Measurements from ENCODE around the gene MCTP2. TPM values are rescaled to one million over a fixed set of nuclear protein-coding genes. Genes with fewer than 3 reads are reported as not detected.

The MCTP2 gene
- total and polyA plus RNA-seq, 7 donors, result 1.5 to 12.2 (median 4.4) TPM

GRCh38 chr15:94335616-94336015, 104.3 kb downstream of the MCTP2 start:
- Histone ChIP-seq H3K9me3 (no peaks in the 10 kb centered on the region), H3K27ac (no peak overlapping the region), H3K36me3 (no peaks in the 10 kb centered on the region), H3K4me3 (no peak overlapping the region), H3K27me3 (no peaks in the 10 kb centered on the region), H3K4me1 (no peaks in the 10 kb centered on the region)
- TF ChIP-seq POLR2A (IDR thresholded peaks at IDR 0.05), result no peak
- no peak for TF ChIP-seq CTCF (IDR thresholded peaks at IDR 0.05)
- TF ChIP-seq POLR2AphosphoS5 (IDR thresholded peaks at IDR 0.05), result no peak
- TF ChIP-seq EP300 (IDR thresholded peaks at IDR 0.05), result no peak
- DNase-seq, result no peak
- intact Hi-C loops (cut with DNase I), result no loop called here
- 92 to 96% methylated on average over 3 of the region's 3 CpGs for WGBS, 2 donors

- Histone ChIP-seq H3K36me3 (no peaks in the 10 kb centered on the region), H3K9me3 (no peaks in the 10 kb centered on the region), H3K4me3 (no peak overlapping the region), H3K27ac (no peak overlapping the region), H3K4me1 (no peaks in the 10 kb centered on the region), H3K27me3 (no peaks in the 10 kb centered on the region)
- TF ChIP-seq CTCF (IDR thresholded peaks at IDR 0.05), result no peak
- TF ChIP-seq POLR2A (IDR thresholded peaks at IDR 0.05), result no peak
- TF ChIP-seq EP300 (IDR thresholded peaks at IDR 0.05), result no peak
- TF ChIP-seq POLR2AphosphoS5 (IDR thresholded peaks at IDR 0.05), result no peak
- no peak for DNase-seq
- intact Hi-C loops (cut with DNase I), result no loop called here
- 81 to 88% methylated on average over 13 of the region's 13 CpGs for WGBS, 2 donors
These were observed 105.6 kb downstream of the MCTP2 start for GRCh38 chr15:94336817-94337467.

GRCh38 chr15:94338243-94338846, 107.0 kb downstream of the MCTP2 start:
- H3K27me3 ChIP-seq, result no peaks in the 10 kb centered on the region
- H3K4me1 ChIP-seq, result no peaks in the 10 kb centered on the region
- no peaks in the 10 kb centered on the region for H3K9me3 ChIP-seq
- intact Hi-C loops (cut with DNase I), result no loop called here
- H3K36me3 ChIP-seq, result no peaks in the 10 kb centered on the region
- TF ChIP-seq POLR2A (IDR thresholded peaks at IDR 0.05) (no peak), CTCF (IDR thresholded peaks at IDR 0.05) (no peak), POLR2AphosphoS5 (IDR thresholded peaks at IDR 0.05) (no peak), EP300 (IDR thresholded peaks at IDR 0.05) (no peak)
- no peak for DNase-seq
- H3K27ac ChIP-seq, result no peak overlapping the region
- no peak overlapping the region for H3K4me3 ChIP-seq
- 92 to 94% methylated on average over 16 of the region's 16 CpGs for WGBS, 2 donors

- intact Hi-C loops (cut with DNase I), result no loop called here
- WGBS, 2 donors, result 61 to 70% methylated on average over 4 of the region's 4 CpGs
- no peak for DNase-seq
These were observed 114.9 kb downstream of the MCTP2 start for GRCh38 chr15:94346282-94346681.

GRCh38 chr15:94348084-94348483, 116.7 kb downstream of the MCTP2 start:
- intact Hi-C loops (cut with DNase I), result no loop called here
- no peaks in the 10 kb centered on the region for H3K27me3 ChIP-seq

More at GRCh38 chr15:94346282-94346681, 114.9 kb downstream of the MCTP2 start:
- TF ChIP-seq EP300 (IDR thresholded peaks at IDR 0.05), result no peak
- no peak overlapping the region for H3K4me3 ChIP-seq
- peaks cover 0 to 4% (median 0%) of the 10 kb centered on the region in 4 donors for H3K4me1 ChIP-seq
- H3K36me3 ChIP-seq, result no peaks in the 10 kb centered on the region
- H3K9me3 ChIP-seq, result no peaks in the 10 kb centered on the region
- no peaks in the 10 kb centered on the region for H3K27me3 ChIP-seq
- no peak overlapping the region for H3K27ac ChIP-seq

More at GRCh38 chr15:94348084-94348483, 116.7 kb downstream of the MCTP2 start:
- Histone ChIP-seq H3K27ac (no peak overlapping the region), H3K9me3 (no peaks in the 10 kb centered on the region), H3K36me3 (no peaks in the 10 kb centered on the region), H3K4me1 (peaks cover 0 to 6% (median 0%) of the 10 kb centered on the region in 4 donors), H3K4me3 (no peak overlapping the region)
- TF ChIP-seq CTCF (IDR thresholded peaks at IDR 0.05) (no peak), EP300 (IDR thresholded peaks at IDR 0.05) (no peak), POLR2A (IDR thresholded peaks at IDR 0.05) (no peak), POLR2AphosphoS5 (IDR thresholded peaks at IDR 0.05) (no peak)
- no peak for DNase-seq
- WGBS, 2 donors, result 61 to 68% methylated on average over 2 of the region's 2 CpGs
